Stomach (tissue), 4 donors: ENCODE measurements around the gene CTDSPL2.

Experiments used
- CTCF ChIP-seq, 7 experiments: fragments of 450-650 bp in 4 of 7; fragments of 200-600 bp in 3 of 7; sonication (generic) in 3 of 7; IDR thresholded peaks; one replicate each; pipeline ENCODE4 v1.5.1; 2016 to 2019; ENCODE audit warnings: antibody characterized with exemption in 7 of 7, control low read depth in 2 of 7, mild to moderate bottlenecking in 1 of 7
- POLR2AphosphoS5 ChIP-seq, 3 donors: sonication (generic); formaldehyde crosslinking; IDR thresholded peaks; one replicate each; pipeline ENCODE4 v1.6.1; 2016; ENCODE audit warnings: antibody characterized with exemption in 3 of 3

- TF ChIP-seq CTCF (IDR thresholded peaks at IDR 0.05) (no peak), POLR2AphosphoS5 (IDR thresholded peaks at IDR 0.05) (no peak)
Observed at GRCh38 chr15:44530653-44531052, 103.2 kb downstream of the CTDSPL2 start.
